B cell (primary cell): Measurements from ENCODE around the gene ZBTB47.

Experiments
- EZH2 ChIP-seq: IDR thresholded peaks from 2 replicates; pipeline ENCODE4 v1.6.1; 2012; ENCODE audit warnings: borderline replicate concordance, low read depth, mild to moderate bottlenecking, moderate library complexity, low read length; ENCODE audit not compliant: insufficient read depth, poor library complexity, severe bottlenecking
- TF ChIP-seq, protein P1 (sequence below): fragments of 200-600 bp; IDR thresholded peaks from one replicate; pipeline ENCODE4 v1.8.0; 2022; ENCODE audit warnings: antibody characterized with exemption, mild to moderate bottlenecking

DNA sequence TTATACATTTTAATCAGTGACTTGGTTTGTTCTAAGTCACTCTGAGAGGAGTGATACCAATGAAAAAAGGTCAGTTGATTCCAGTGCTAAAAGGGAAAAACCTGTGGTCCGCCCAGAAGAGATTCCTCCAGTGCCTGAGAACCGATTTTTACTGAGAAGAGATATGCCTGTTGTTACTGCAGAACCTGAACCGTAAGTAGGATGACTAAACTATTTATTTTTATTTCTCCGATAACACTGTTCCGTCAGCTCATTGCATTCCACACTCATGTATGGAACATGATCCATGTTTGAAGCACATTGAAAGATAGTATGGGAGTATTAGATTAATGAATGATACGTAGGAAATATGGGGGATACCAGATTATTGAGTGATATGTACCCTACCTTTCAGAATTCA, 20.0 kb upstream of the ZBTB47 start:
- TF ChIP-seq, protein P1, sequence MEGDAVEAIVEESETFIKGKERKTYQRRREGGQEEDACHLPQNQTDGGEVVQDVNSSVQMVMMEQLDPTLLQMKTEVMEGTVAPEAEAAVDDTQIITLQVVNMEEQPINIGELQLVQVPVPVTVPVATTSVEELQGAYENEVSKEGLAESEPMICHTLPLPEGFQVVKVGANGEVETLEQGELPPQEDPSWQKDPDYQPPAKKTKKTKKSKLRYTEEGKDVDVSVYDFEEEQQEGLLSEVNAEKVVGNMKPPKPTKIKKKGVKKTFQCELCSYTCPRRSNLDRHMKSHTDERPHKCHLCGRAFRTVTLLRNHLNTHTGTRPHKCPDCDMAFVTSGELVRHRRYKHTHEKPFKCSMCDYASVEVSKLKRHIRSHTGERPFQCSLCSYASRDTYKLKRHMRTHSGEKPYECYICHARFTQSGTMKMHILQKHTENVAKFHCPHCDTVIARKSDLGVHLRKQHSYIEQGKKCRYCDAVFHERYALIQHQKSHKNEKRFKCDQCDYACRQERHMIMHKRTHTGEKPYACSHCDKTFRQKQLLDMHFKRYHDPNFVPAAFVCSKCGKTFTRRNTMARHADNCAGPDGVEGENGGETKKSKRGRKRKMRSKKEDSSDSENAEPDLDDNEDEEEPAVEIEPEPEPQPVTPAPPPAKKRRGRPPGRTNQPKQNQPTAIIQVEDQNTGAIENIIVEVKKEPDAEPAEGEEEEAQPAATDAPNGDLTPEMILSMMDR, result no peak
- no peak for TF ChIP-seq EZH2
